Superior temporal gyrus (tissue), 1 donor: ENCODE results near the gene SLC11A2.
"Not testable (repeated sequence)": the region's sequence is repeated elsewhere in the genome, so short reads cannot be mapped to it uniquely, and the experiment has no call there.

Experiments used
- DNase-seq: peaks from one replicate; pipeline ENCODE4 v3.0.0-alpha.2; 2016; ENCODE audit errors: extremely low spot score

The SLC11A2 gene

DNA sequence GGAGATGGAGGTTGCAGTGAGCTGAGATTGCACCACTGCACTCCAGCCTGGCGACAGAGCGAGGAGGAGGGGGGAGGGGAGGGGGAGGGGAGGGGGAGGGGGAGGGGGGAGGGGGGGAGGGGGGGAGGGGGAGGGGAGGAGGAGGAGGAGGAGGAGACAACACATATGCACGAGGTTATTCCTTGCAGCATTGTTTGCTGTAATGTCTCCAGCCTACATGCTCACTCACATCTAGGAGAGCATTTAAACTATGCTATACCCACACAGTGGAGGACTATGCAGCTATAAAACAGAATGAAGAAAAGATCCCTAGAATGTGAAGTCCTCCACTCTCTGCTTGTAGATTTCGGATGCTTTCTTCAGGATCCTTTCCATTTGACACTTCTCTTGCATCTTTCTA lies 77.4 kb downstream of the SLC11A2 start:
- no peak for DNase-seq

DNA sequence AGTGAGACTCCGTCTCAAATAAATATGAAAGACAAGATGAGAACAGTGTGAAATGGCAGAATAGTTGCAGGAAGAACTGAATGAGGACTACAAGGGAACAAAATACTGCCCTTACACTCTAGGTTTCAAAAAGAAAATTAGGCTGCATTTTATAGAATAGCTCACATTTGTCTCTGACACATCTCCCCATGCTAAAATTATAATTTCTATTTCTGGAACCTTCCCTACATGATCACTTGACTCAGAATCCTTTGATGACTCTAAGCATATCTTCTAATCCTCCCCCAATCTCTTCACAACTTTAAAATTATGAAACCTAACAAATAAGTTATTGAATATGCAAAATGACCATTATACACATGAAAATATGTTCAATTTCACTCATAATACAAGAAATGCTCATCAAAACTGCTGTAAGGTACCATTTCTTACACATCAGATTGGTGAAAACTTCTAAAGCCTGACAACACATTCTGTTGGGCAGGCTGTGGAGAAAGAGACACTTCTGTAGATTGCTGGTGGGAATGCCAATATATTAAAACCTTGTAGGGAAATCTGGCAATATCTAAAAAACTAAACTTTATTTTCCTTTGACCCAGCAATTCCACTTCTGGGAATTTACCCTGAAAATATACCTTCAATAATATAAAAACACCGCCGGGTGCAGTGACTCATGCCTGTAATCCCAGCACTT lies 78.1 kb downstream of the SLC11A2 start:
- no peak for DNase-seq

DNA sequence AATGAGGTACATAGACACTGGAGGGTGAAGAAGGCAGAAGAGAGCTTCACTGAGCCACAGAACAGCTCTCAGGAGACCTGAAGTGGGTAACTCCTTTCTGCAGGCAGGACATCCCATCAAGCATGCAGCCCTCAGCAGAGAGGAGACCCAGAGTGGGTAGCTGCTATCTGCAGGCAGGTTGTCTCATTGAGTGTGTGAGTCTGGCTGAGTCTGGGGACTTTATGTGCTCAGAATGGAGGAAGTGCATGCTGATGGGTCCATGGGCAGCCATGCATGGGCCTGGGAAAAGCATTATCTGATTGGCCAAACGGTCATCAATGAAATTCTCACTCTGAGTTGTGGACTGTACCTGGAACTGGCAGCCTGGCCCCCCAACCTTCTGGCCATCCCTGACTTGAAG lies 88.5 kb downstream of the SLC11A2 start:
- no peak for DNase-seq

DNA sequence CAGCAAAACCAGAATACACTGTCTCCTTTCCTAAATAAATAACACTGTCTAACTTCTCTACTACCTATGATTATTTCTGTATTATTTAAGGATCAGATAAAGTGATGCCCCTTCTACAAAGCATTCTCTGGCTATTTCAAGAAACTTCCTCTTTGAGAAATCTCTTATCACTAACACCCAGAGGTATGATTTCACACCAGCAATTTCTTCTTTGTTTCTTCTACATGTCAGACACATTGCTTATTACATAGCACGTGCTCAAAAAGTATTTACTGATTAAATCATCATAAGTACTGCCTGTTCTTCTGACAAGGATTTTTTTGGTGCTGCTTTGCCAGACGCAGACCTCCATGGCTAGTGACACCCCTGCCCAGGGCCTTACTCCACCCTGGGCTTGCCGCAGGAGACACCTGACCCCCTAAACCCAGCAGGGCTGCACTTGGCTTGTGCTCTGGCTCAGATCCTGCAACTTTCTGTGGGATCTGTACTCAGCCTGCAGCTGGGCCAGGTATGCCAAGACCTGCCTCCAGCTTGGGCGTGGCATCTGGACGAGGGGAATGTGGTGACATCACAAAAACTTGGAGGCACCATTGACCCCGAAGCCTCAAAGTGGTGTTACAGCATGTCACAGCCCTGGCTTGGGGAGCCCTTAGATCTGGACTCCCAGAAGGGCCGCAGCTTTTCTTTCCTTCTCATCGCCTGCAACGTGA lies 89.2 kb downstream of the SLC11A2 start:
- DNase-seq, result no peak

DNA sequence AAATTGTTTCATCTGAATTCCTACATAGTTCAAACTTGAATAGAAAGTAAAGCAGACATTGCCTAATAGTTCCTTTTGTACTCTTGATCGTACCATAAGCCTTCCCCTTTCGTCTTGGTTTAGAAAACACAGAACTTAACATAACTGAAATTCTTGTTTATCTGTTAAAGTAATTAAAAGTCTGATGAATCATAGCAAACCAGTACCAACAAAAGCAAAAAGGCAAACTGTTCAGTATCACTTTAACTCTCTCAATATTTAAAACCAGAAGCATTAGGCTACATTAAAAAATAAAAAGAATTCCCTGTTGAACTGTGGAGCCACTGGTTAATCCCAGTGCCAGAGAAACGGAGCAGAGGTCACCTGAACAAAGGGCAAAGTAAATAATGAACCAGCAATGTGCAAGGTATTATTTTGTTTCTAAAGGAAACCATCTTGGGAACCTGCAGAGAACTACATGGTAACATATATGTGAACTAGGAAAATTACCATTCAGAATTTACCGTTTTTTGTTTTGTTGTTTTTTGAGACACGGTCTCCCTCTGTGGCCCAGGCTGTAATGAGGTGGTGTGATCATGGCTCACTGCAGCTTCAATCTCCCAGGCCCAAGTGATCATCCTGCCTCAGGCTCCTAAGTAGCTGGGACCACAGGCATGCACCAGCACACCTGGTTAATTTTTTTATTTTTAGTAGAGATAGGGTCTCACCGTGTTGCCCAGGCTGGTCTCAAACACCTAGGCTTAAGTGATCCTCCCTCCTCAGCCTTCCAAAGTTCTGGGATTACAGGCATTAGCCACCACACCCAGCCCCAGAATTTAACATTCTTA lies 91.0 kb downstream of the SLC11A2 start:
- DNase-seq, result no peak

DNA sequence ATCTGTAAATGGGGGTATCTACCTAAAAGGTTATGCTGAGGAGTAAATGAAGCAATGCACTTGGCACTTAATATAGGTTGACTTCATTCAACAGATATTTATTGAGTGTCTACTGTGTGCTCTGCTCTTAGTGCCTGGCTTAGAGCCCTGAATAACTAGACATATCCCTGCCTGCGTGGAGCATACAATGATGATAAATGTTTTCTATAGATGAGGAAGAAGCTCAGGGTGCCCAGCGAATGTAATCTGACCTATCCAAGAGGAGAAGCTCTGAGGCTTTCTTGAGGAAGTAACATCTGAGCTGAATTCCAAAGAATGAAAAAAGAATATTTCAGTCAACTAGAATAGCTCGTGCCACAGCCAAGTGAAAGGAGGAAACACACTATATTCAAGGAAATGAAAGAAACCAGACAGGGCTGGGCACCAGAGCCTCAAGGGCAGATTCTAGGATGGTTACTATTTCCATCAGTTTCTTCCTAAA lies 91.8 kb downstream of the SLC11A2 start:
- DNase-seq, result no peak

DNA sequence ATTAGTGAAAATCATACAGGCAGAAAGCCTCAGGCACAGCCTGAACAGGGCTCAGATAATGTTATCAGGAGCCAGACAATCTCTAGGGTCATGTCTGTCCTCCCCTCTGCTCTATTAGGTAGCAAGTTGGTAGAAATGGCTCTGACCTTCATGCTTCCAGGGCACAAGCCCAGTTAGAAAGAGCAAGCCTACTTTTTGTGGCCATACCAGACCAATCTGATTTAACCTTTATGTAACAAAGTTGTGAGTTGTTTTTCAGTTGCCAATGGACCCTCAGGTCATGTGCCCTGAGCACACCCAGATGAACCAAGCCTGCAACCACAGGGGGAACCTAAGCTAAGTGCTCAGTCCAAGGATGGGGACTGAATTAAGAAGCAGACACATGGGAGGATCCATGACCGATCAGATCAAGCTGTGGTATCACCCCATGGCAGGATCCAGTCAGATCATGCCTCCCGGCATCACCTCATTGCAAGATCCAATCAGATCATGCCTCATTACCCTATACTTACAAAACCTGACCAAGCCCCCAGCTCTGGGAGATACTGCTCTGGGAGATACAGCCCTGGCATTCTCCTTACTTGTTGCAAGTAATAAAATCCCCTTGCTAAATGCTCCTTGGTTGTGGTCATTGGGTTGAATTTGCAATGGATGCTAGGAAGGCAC lies 92.6 kb downstream of the SLC11A2 start:
- no peak for DNase-seq

DNA sequence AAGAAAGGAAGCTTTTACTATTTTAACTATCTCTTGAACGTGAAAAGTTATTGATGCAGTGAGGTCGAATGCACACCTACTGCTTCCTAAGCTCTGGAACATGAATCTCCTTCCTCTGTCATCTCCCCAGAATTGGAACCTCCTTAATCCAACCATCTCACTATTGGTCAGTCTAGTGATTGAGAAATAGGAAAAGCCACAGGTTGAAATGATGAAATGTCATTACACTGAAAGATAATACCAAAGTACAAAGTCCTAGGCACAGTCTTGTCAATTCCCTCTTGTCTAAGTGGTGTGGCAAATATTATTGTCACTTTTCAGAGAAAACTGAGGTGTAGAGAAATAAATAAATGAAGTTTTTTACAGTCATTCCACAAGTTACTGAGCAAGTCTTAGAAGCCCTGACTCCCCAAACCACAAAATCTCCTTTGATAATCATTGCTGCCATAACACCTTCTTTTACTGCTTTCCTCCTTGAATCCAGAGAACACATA lies 93.3 kb downstream of the SLC11A2 start:
- DNase-seq, result no peak

DNA sequence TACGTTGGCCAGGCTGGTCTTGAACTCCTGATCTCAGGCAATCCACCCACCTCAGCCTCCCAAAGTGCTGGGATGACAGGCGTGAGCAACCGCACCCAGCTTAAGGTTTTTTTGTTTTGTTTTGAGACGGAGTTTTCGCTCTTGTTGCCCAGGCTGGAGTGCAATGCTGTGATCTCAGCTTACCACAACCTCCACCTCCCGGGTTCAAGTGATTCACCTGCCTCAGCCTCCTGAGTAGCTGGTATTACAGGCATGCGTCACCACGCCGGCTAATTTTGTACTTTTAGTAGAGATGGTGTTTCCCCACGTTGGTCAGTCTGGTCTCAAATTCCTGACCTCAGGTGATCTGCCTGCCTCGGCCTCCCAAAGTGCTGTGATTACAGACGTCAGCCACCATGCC lies 95.7 kb downstream of the SLC11A2 start:
- DNase-seq, result not testable (repeated sequence)

DNA sequence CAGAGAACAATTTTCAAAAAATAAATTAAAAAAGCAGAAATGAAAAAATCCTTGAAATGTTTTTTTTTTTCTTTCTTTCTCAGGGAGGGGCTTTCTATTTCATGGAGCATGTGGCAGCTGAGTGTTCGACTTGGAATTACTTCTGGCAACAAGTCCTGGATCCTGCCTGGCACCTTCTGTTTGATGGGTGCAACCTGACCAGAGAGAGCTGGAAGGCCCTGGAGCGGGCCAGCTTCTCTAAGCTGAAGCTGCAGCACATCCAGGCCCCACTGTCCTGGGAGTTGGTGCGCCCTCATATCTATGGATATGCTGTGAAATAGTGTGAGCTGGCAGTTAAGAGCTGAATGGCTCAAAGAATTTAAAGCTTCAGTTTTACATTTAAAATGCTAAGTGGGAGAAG lies 96.4 kb downstream of the SLC11A2 start:
- no peak for DNase-seq
